ENCODE results near the gene ATP4A.

GRCh38 chr19:35556025-35556590 lies 7.3 kb downstream of the ATP4A start:
- TF ChIP-seq POLR2A (IDR thresholded peaks at IDR 0.05) (no peak), CTCF (IDR thresholded peaks at IDR 0.05) (no peak)
